GM18861 (cell line): ENCODE results near the gene BCL11B.

Experiments
- ATAC-seq: cut with Tn5 transposase; IDR thresholded peaks from one replicate; pipeline ENCODE4 v1.9.1; 2021; ENCODE audit not compliant: unreplicated experiment

BCL11B gene

GRCh38 chr14:99123208-99123870 lies 148.7 kb downstream of the BCL11B start:
- ATAC-seq: no peak

- ATAC-seq: no peak
These were observed 149.4 kb downstream of the BCL11B start for GRCh38 chr14:99122521-99123125.

GRCh38 chr14:99121319-99121875 lies 150.6 kb downstream of the BCL11B start:
- no peak for ATAC-seq

GRCh38 chr14:99120526-99121318 lies 151.3 kb downstream of the BCL11B start:
- no peak for ATAC-seq

GRCh38 chr14:99119554-99120525 lies 152.2 kb downstream of the BCL11B start:
- ATAC-seq: no peak
